HepG2 (cell line): ENCODE results near the gene EPC2. TPM values are rescaled to one million over a fixed set of nuclear protein-coding genes. Genes with fewer than 3 reads are reported as not detected.
A peak's percentile ranks its signal among the peaks of the same experiment; 100 is the strongest.

Experiments
- CCDC6 ChIP-seq: sonication (generic); formaldehyde crosslinking; IDR thresholded peaks from 2 replicates; pipeline ENCODE4 v1.8.1; 2022; ENCODE audit warnings: mild to moderate bottlenecking, missing genetic modification reagents, moderate library complexity
- DNMT1 ChIP-seq: sonication (generic); formaldehyde crosslinking; IDR thresholded peaks from 2 replicates; pipeline ENCODE4 v1.5.1; 2020; ENCODE audit warnings: mild to moderate bottlenecking, missing genetic modification reagents
- EHMT2 ChIP-seq: fragments of 200-600 bp; sonication (generic); IDR thresholded peaks from 2 replicates; pipeline ENCODE4 v1.7.0; 2017; ENCODE audit warnings: antibody characterized with exemption, low read depth, low read length, borderline replicate concordance
- HOXD1 ChIP-seq: sonication (generic); formaldehyde crosslinking; IDR thresholded peaks from 2 replicates; pipeline ENCODE4 v1.5.0; 2020; ENCODE audit warnings: missing genetic modification reagents
- JDP2 ChIP-seq: sonication (generic); formaldehyde crosslinking; IDR thresholded peaks from 2 replicates; pipeline ENCODE4 v1.8.1; 2022; ENCODE audit warnings: missing genetic modification reagents, borderline replicate concordance
- MXI1 ChIP-seq: IDR thresholded peaks from 3 replicates; pipeline ENCODE4 v1.6.1; 2012; ENCODE audit warnings: low read depth, low read length, inconsistent platforms, borderline replicate concordance
- NCOA2 ChIP-seq: sonication (generic); formaldehyde crosslinking; IDR thresholded peaks from 2 replicates; pipeline ENCODE4 v1.8.0; 2022; ENCODE audit warnings: inconsistent platforms
- ONECUT2 ChIP-seq: sonication (generic); formaldehyde crosslinking; IDR thresholded peaks from 2 replicates; pipeline ENCODE4 v1.4.0; 2020; ENCODE audit warnings: missing genetic modification reagents
- SAFB2 ChIP-seq: sonication (generic); formaldehyde crosslinking; IDR thresholded peaks from 2 replicates; pipeline ENCODE4 v1.5.1; 2020; ENCODE audit warnings: missing genetic modification reagents, low read depth, mild to moderate bottlenecking, borderline replicate concordance
- YEATS2 ChIP-seq: sonication (generic); formaldehyde crosslinking; IDR thresholded peaks from 2 replicates; pipeline ENCODE4 v1.4.0; 2020; ENCODE audit warnings: missing genetic modification reagents, borderline replicate concordance
- ZNF180 ChIP-seq: sonication (generic); formaldehyde crosslinking; IDR thresholded peaks from 2 replicates; pipeline ENCODE4 v1.4.0; 2020; ENCODE audit warnings: low read depth, missing genetic modification reagents, borderline replicate concordance
- ZNF256 ChIP-seq: sonication (generic); formaldehyde crosslinking; conservative IDR thresholded peaks from 2 replicates; pipeline ENCODE4 v1.4.0; 2020; ENCODE audit warnings: missing genetic modification reagents
- ZNF446 ChIP-seq: sonication (generic); formaldehyde crosslinking; IDR thresholded peaks from 2 replicates; pipeline ENCODE4 v1.5.0; 2020; ENCODE audit warnings: mild to moderate bottlenecking, missing genetic modification reagents
- ZNF615 ChIP-seq: sonication (generic); formaldehyde crosslinking; IDR thresholded peaks from 2 replicates; pipeline ENCODE4 v1.5.0; 2020; ENCODE audit warnings: mild to moderate bottlenecking, missing genetic modification reagents, borderline replicate concordance
- polyA plus RNA-seq, 8 experiments: library from polyadenylated mRNA; depleted of rRNA in 3 of 8; stranded (reverse) in 7 of 8; unstranded in 1 of 8; fragments of >200 nt; fragmentation: Illumina TruSeq in 4 of 8; extraction: Trizol in 4 of 8; gene quantifications; 2 replicates each; pipeline versions ENCODE4 v1.2.1 to v1.2.3, GENCODE V29; 2011 to 2016; ENCODE audit warnings: low read depth in 4 of 8, missing spikeins in 1 of 8, mixed read lengths in 1 of 8; ENCODE audit not compliant: insufficient read depth in 1 of 8
- total RNA-seq, 5 experiments: library from RNA; depleted of rRNA; stranded (reverse); fragments of >200 nt; fragmentation: Illumina TruSeq; extraction: Trizol; gene quantifications; 2 replicates each; pipeline ENCODE4 v1.2.3, GENCODE V29; 2016; ENCODE audit warnings: low read depth in 1 of 5
- TF ChIP-seq, protein P1 (sequence below): sonication (generic); formaldehyde crosslinking; IDR thresholded peaks from 2 replicates; pipeline ENCODE4 v1.5.0; 2020; ENCODE audit warnings: mild to moderate bottlenecking, missing genetic modification reagents
- TF ChIP-seq, protein P2 (sequence below): sonication (generic); formaldehyde crosslinking; IDR thresholded peaks from 2 replicates; pipeline ENCODE4 v1.4.0; 2020; ENCODE audit warnings: mild to moderate bottlenecking, missing genetic modification reagents
- TF ChIP-seq, protein P3 (sequence below): sonication (generic); formaldehyde crosslinking; IDR thresholded peaks from 2 replicates; pipeline ENCODE4 v1.4.0; 2020; ENCODE audit warnings: missing genetic modification reagents
- TF ChIP-seq, protein P4 (sequence below): sonication (generic); formaldehyde crosslinking; IDR thresholded peaks from 2 replicates; pipeline ENCODE4 v1.8.0; 2022; ENCODE audit warnings: mild to moderate bottlenecking, missing genetic modification reagents
- TF ChIP-seq, protein P5 (sequence below): sonication (generic); formaldehyde crosslinking; IDR thresholded peaks from 2 replicates; pipeline ENCODE4 v1.5.0; 2020; ENCODE audit warnings: mild to moderate bottlenecking, missing genetic modification reagents, borderline replicate concordance

EPC2 gene
- total and polyA plus RNA-seq, 2 of the 13 experiments (the other 11 are each of a cell fraction or from before 2014, with no cell fraction given) = 20.5 to 22.0 TPM

DNA sequence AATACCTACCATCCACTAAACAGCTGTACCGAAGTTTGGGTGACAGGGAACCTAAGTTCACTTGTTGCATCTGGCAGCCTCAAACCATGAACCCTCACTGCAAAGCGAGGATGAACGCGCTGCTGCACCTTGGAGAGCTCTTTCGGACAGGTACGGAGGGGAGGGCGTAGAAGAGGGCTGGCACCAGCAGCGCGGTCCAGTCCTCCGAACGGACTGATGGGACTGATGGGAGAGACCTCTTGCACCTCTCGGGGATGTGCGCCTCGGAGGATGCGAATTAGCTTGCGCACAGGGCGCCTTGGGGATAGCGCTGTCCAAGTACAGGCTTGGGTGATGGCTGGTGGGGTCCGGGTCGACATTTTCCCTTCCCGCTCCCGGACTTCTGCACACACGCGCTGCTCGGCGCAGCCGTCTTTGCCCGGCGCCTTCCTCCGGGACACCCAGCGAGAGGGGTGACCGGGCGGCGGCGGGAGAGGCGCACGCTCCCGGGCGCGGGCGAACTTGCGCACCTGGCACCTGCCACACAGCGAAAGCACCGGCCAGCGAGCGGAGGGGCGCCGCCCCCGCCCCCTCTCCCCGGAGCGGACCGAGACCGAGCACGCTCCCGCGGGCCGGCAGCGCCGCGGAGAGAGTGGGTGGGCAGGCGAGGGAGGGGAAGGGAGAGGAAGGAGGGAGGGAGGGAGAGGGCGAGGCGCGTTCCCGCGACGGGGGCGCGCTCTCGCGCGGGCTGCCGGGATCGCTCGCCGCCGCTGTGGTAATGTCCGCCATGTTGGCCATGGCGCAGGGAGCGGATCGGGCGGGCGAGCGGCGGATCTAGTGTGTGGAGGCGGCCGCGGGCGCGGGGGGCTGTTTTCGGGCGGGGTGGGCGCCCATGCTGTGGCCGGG, at the start of gene EPC2 (continued):
- TF ChIP-seq, protein P1, sequence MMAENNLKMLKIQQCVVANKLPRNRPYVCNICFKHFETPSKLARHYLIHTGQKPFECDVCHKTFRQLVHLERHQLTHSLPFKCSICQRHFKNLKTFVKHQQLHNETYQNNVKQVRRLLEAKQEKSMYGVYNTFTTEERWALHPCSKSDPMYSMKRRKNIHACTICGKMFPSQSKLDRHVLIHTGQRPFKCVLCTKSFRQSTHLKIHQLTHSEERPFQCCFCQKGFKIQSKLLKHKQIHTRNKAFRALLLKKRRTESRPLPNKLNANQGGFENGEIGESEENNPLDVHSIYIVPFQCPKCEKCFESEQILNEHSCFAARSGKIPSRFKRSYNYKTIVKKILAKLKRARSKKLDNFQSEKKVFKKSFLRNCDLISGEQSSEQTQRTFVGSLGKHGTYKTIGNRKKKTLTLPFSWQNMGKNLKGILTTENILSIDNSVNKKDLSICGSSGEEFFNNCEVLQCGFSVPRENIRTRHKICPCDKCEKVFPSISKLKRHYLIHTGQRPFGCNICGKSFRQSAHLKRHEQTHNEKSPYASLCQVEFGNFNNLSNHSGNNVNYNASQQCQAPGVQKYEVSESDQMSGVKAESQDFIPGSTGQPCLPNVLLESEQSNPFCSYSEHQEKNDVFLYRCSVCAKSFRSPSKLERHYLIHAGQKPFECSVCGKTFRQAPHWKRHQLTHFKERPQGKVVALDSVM (CRISPR knock-in tag) = peak; percentile 52; the same call in 1 of the 2 replicates
- TF ChIP-seq ZNF615 (CRISPR knock-in tag) (no peak), MXI1 (peak; percentile 12; the same call in 1 of the 3 replicates), CCDC6 (CRISPR knock-in tag) (no peak; the same call in 1 of the 2 replicates), HOXD1 (CRISPR knock-in tag) (no peak), DNMT1 (CRISPR knock-in tag) (peak; percentile 70; the same call in 1 of the 2 replicates), ZNF256 (CRISPR knock-in tag) (0 out of 2 replicates have a peak, but pooled peaks have one; percentile 61), EHMT2 (no peak), NCOA2 (CRISPR knock-in tag) (no peak; the same call in 1 of the 2 replicates), JDP2 (CRISPR knock-in tag) (no peak), SAFB2 (peak; percentile 92), ZNF446 (no peak), ZNF180 (no peak), YEATS2 (no peak), ONECUT2 (no peak)
- TF ChIP-seq, protein P2, sequence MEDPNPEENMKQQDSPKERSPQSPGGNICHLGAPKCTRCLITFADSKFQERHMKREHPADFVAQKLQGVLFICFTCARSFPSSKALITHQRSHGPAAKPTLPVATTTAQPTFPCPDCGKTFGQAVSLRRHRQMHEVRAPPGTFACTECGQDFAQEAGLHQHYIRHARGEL (CRISPR knock-in tag) = no peak
- TF ChIP-seq, protein P3, sequence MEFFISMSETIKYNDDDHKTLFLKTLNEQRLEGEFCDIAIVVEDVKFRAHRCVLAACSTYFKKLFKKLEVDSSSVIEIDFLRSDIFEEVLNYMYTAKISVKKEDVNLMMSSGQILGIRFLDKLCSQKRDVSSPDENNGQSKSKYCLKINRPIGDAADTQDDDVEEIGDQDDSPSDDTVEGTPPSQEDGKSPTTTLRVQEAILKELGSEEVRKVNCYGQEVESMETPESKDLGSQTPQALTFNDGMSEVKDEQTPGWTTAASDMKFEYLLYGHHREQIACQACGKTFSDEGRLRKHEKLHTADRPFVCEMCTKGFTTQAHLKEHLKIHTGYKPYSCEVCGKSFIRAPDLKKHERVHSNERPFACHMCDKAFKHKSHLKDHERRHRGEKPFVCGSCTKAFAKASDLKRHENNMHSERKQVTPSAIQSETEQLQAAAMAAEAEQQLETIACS (CRISPR knock-in tag) = peak; percentile 96
- TF ChIP-seq, protein P4, sequence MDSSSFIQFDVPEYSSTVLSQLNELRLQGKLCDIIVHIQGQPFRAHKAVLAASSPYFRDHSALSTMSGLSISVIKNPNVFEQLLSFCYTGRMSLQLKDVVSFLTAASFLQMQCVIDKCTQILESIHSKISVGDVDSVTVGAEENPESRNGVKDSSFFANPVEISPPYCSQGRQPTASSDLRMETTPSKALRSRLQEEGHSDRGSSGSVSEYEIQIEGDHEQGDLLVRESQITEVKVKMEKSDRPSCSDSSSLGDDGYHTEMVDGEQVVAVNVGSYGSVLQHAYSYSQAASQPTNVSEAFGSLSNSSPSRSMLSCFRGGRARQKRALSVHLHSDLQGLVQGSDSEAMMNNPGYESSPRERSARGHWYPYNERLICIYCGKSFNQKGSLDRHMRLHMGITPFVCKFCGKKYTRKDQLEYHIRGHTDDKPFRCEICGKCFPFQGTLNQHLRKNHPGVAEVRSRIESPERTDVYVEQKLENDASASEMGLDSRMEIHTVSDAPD (CRISPR knock-in tag) = no peak
- TF ChIP-seq, protein P5, sequence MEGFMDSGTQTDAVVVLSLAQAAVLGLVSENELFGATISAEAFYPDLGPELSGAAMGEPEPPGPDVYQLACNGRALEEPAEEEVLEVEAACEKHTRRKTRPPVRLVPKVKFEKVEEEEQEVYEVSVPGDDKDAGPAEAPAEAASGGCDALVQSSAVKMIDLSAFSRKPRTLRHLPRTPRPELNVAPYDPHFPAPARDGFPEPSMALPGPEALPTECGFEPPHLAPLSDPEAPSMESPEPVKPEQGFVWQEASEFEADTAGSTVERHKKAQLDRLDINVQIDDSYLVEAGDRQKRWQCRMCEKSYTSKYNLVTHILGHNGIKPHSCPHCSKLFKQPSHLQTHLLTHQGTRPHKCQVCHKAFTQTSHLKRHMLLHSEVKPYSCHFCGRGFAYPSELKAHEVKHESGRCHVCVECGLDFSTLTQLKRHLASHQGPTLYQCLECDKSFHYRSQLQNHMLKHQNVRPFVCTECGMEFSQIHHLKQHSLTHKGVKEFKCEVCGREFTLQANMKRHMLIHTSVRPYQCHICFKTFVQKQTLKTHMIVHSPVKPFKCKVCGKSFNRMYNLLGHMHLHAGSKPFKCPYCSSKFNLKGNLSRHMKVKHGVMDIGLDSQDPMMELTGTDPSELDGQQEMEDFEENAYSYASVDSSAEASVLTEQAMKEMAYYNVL (CRISPR knock-in tag) = peak; percentile 21; the same call in 1 of the 2 replicates
